Gastrocnemius medialis (tissue), 4 donors: ENCODE measurements around the gene TAF11L12. TPM values are rescaled to one million over a fixed set of nuclear protein-coding genes. Genes with fewer than 3 reads are reported as not detected.
"Not testable (repeated sequence)": the region's sequence is repeated elsewhere in the genome, so short reads cannot be mapped to it uniquely, and the experiment has no call there.

Experiments
- ATAC-seq, 2 donors: fragments of 150-250 bp; one replicate each; pipeline ENCODE4 v1.9.1; 2016
- DNase-seq, 2 donors: peaks; one replicate each; pipeline ENCODE4 v3.0.0-alpha.2; 2019
- H3K27ac ChIP-seq, 4 donors: fragments of 200-600 bp; sonication (generic); 1 replicate in 1 of 4; 2 replicates in 3 of 4; pipeline ENCODE4 v1.5.1; 2016 to 2018; ENCODE audit warnings: mild to moderate bottlenecking in 2 of 4, moderate library complexity in 1 of 4
- H3K27me3 ChIP-seq, 3 donors: fragments of 200-600 bp; sonication (generic) in 2 of 3; 1 replicate in 1 of 3; 2 replicates in 2 of 3; pipeline versions ENCODE4 v1.5.1 to v1.6.0; 2016 to 2019; ENCODE audit warnings: mild to moderate bottlenecking in 1 of 3, moderate library complexity in 1 of 3
- H3K36me3 ChIP-seq, 2 donors: fragments of 200-600 bp; sonication (generic) in 1 of 2; one replicate each; pipeline ENCODE4 v1.5.1; 2017 to 2018
- H3K4me1 ChIP-seq, 2 donors: fragments of 200-600 bp; sonication (generic) in 1 of 2; one replicate each; pipeline ENCODE4 v1.5.1; 2016 to 2017; ENCODE audit warnings: mild to moderate bottlenecking in 2 of 2
- H3K4me3 ChIP-seq, 4 donors: fragments of 200-600 bp; sonication (generic) in 3 of 4; 1 replicate in 1 of 4; 2 replicates in 3 of 4; pipeline ENCODE4 v1.5.1; 2016 to 2019; ENCODE audit warnings: mild to moderate bottlenecking in 2 of 4
- H3K9me3 ChIP-seq, 3 donors: fragments of 200-600 bp; sonication (generic) in 2 of 3; 1 replicate in 1 of 3; 2 replicates in 2 of 3; pipeline ENCODE4 v1.5.1; 2016 to 2019
- POLR2A ChIP-seq, 2 donors: fragments of 450-650 bp; IDR thresholded peaks; one replicate each; pipeline ENCODE4 v1.6.1; 2017; ENCODE audit warnings: antibody characterized with exemption in 2 of 2, mild to moderate bottlenecking in 2 of 2, moderate library complexity in 2 of 2
- in situ Hi-C, 4 donors: fragments of 200-750 bp; cut with MboI; loops; one replicate each; pipeline versions ENCODE4 v1.15.0 to v1.8.0; 2017; ENCODE audit warnings: low sequenced_read_pairs in 4 of 4
- intact Hi-C: fragments of 100-400 bp; cut with DNase I; formaldehyde crosslinking; loops from one replicate; pipeline ENCODE4 v1.15.1; 2023; ENCODE audit warnings: low total_unique reads
- total RNA-seq, 4 donors: library from RNA; depleted of rRNA; stranded (reverse); fragments of >200 nt; gene quantifications; one replicate each; pipeline versions ENCODE4 v1.1.0 to v1.2.3, GENCODE V29; 2016
- TF ChIP-seq, protein P1 (sequence below), 5 experiments: fragments of 450-650 bp in 3 of 5; fragments of 200-600 bp in 2 of 5; sonication (generic) in 2 of 5; IDR thresholded peaks in 4 of 5; conservative IDR thresholded peaks in 1 of 5; 1 replicate in 4 of 5; 2 replicates in 1 of 5; pipeline ENCODE4 v1.5.1; 2016 to 2019; ENCODE audit warnings: antibody characterized with exemption in 5 of 5, mild to moderate bottlenecking in 3 of 5, moderate library complexity in 3 of 5

Gene TAF11L12
- not detected for total RNA-seq

DNA sequence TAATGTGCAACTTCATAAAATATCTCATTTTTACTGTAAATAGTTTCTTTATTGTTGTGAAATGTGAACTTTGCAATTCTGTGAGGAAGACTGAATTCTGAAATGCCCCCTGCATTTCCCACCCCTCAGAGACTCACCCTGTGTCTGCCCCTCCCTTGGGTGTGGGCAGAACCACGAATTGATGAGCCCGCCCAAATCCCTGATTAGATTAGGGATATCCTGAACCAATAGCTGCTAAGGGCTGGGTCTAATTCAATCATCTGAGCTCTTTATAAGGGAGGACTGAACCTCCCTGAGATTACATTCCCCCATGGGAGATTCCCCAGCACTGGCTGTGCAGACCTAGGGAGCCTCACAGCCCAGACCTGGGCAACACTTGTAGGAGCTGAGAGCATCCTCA, at the start of gene TAF11L12:
TAF11L12 (plus strand) TSS at position 301 of the 400 bp plus-strand sequence.
- intact Hi-C loops, ATAC-seq: not testable (repeated sequence)

DNA sequence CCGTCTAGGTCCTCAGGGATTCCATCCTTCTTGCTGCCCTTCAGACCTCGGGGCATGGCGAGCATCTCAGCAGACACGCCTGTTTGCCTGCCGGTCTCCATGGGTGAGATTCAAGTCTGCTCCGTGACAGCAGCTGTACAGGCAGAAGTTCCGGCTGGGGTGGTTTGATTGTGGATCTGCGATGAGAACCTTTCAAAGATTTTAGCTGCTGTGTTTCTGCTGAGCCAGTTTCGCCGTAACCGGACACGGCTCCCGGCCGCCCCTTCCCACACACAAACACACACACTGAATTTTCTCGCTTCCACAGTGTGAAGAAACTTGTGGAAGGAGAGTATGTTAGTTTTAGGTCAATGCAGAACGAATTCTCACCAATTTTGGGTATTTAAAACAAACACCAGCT, 24.5 kb upstream of the TAF11L12 start, which contains the start of gene TAF11L7:
TAF11L7 (minus strand) TSS at position 101 of the 400 bp plus-strand sequence.
- H3K27me3 ChIP-seq, H3K36me3 ChIP-seq, ATAC-seq, DNase-seq, H3K27ac ChIP-seq, H3K9me3 ChIP-seq, intact Hi-C loops, in situ Hi-C loops, H3K4me1 ChIP-seq, H3K4me3 ChIP-seq: not testable (repeated sequence)

More for the DNA sequence above, at the start of gene TAF11L12:
- DNase-seq, H3K9me3 ChIP-seq, in situ Hi-C loops, H3K4me3 ChIP-seq, H3K27ac ChIP-seq, H3K27me3 ChIP-seq, H3K4me1 ChIP-seq, H3K36me3 ChIP-seq: not testable (repeated sequence)

DNA sequence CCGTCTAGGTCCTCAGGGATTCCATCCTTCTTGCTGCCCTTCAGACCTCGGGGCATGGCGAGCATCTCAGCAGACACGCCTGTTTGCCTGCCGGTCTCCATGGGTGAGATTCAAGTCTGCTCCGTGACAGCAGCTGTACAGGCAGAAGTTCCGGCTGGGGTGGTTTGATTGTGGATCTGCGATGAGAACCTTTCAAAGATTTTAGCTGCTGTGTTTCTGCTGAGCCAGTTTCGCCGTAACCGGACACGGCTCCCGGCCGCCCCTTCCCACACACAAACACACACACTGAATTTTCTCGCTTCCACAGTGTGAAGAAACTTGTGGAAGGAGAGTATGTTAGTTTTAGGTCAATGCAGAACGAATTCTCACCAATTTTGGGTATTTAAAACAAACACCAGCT, 19.3 kb upstream of the TAF11L12 start, which contains the start of gene TAF11L8:
TAF11L8 (minus strand) TSS at position 101 of the 400 bp plus-strand sequence.
- H3K36me3 ChIP-seq, in situ Hi-C loops, intact Hi-C loops, H3K27me3 ChIP-seq, H3K4me3 ChIP-seq, H3K9me3 ChIP-seq, H3K4me1 ChIP-seq, DNase-seq, H3K27ac ChIP-seq, ATAC-seq: not testable (repeated sequence)

DNA sequence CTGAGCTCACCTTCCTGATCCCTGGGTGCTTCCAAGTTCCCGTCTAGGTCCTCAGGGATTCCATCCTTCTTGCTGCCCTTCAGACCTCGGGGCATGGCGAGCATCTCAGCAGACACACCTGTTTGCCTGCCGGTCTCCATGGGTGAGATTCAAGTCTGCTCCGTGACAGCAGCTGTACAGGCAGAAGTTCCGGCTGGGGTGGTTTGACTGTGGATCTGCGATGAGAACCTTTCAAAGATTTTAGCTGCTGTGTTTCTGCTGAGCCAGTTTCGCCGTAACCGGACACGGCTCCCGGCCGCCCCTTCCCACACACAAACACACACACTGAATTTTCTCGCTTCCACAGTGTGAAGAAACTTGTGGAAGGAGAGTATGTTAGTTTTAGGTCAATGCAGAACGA, 15.9 kb upstream of the TAF11L12 start, which contains the start of gene TAF11L9:
TAF11L9 (minus strand) TSS at position 140 of the 400 bp plus-strand sequence.
- DNase-seq, H3K4me3 ChIP-seq, H3K27ac ChIP-seq, in situ Hi-C loops, H3K36me3 ChIP-seq, intact Hi-C loops, H3K27me3 ChIP-seq, H3K4me1 ChIP-seq, H3K9me3 ChIP-seq, ATAC-seq: not testable (repeated sequence)

DNA sequence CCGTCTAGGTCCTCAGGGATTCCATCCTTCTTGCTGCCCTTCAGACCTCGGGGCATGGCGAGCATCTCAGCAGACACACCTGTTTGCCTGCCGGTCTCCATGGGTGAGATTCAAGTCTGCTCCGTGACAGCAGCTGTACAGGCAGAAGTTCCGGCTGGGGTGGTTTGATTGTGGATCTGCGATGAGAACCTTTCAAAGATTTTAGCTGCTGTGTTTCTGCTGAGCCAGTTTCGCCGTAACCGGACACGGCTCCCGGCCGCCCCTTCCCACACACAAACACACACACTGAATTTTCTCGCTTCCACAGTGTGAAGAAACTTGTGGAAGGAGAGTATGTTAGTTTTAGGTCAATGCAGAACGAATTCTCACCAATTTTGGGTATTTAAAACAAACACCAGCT, 12.5 kb upstream of the TAF11L12 start, which contains the start of gene TAF11L10:
TAF11L10 (minus strand) TSS at position 101 of the 400 bp plus-strand sequence.
- DNase-seq, H3K36me3 ChIP-seq, H3K27me3 ChIP-seq, H3K4me3 ChIP-seq, in situ Hi-C loops, H3K27ac ChIP-seq, H3K4me1 ChIP-seq, intact Hi-C loops, H3K9me3 ChIP-seq, ATAC-seq: not testable (repeated sequence)

DNA sequence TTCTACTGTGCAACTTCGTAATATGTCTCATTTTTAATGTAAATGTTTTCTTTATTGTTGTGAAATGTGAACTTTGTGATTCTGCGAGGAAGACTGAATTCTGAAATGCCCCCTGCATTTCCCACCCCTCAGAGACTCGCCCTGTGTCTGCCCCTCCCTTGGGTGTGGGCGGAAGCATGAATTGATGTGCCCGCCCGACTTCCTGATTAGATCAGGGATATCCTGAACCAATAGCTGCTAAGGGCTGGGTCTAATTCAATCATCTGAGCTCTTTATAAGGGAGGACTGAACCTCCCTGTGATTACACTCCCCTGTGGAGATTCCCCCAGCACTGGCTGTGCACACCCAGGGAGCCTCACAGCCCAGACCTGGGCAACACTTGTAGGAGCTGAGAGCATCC, 6.3 kb upstream of the TAF11L12 start, which contains the start of gene TAF11L11:
TAF11L11 (plus strand) TSS at position 304 of the 400 bp plus-strand sequence.
- H3K9me3 ChIP-seq, H3K36me3 ChIP-seq, H3K27me3 ChIP-seq, DNase-seq, intact Hi-C loops, H3K4me3 ChIP-seq, H3K4me1 ChIP-seq, H3K27ac ChIP-seq, ATAC-seq, in situ Hi-C loops: not testable (repeated sequence)

DNA sequence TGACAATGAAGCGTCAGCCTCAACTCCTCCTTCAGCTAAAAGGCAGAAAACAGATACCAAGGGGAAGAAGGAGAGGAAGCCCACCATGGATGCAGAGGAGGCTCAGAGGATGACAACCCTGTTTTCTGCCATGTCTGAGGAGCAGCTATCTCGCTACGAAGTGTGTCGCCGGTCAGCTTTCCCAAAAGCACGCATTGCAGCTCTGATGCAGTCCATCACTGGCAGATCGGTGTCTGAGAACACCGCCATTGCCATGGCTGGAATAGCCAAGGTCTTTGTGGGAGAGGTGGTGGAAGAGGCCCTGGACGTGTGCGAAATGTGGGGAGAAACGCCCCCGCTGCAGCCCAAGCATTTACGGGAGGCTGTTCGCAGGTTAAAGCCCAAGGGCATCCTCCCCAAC, 5.2 kb upstream of the TAF11L12 start:
- Histone ChIP-seq H3K4me1 (no peaks in the 10 kb centered on the region), H3K27ac (no peak overlapping the region), H3K36me3 (no peaks in the 10 kb centered on the region), H3K4me3 (no peak overlapping the region), H3K27me3 (no peaks in the 10 kb centered on the region), H3K9me3 (no peaks in the 10 kb centered on the region)
- TF ChIP-seq, protein P1, sequence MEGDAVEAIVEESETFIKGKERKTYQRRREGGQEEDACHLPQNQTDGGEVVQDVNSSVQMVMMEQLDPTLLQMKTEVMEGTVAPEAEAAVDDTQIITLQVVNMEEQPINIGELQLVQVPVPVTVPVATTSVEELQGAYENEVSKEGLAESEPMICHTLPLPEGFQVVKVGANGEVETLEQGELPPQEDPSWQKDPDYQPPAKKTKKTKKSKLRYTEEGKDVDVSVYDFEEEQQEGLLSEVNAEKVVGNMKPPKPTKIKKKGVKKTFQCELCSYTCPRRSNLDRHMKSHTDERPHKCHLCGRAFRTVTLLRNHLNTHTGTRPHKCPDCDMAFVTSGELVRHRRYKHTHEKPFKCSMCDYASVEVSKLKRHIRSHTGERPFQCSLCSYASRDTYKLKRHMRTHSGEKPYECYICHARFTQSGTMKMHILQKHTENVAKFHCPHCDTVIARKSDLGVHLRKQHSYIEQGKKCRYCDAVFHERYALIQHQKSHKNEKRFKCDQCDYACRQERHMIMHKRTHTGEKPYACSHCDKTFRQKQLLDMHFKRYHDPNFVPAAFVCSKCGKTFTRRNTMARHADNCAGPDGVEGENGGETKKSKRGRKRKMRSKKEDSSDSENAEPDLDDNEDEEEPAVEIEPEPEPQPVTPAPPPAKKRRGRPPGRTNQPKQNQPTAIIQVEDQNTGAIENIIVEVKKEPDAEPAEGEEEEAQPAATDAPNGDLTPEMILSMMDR (IDR thresholded peaks at IDR 0.05 in 4 of 5, conservative IDR thresholded peaks at IDR 0.05 in 1 of 5) = no peak
- TF ChIP-seq POLR2A (IDR thresholded peaks at IDR 0.05) = no peak
- no peak for ATAC-seq
- intact Hi-C loops = no loop called here
- no peak for DNase-seq
- in situ Hi-C loops = no loop called here

DNA sequence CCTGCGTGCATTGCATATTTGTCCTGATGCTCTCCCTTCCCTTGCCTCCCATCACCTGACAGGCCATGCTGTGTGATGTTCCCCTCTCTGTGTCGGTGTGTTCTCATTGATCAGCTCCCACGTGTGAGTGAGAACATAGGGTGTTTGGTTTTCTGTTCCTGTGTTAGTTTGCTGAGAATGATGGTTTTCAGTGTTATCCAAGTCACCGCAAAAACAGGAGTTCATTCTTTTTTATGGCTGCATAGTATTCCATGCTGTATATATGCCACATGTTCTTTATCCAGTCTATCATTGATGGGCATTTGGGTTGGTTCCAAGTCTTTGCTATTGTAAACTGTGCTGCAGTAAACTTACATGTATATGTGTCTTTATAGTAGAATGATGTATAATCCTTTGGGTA, 2.7 kb upstream of the TAF11L12 start:
- H3K36me3 ChIP-seq, H3K27me3 ChIP-seq, H3K4me1 ChIP-seq, H3K9me3 ChIP-seq, H3K4me3 ChIP-seq, DNase-seq, in situ Hi-C loops, intact Hi-C loops, H3K27ac ChIP-seq, ATAC-seq: not testable (repeated sequence)
